NCI-H510A treated with DMSO at 0.1 percent for 48 hours (cell line): ENCODE results near the gene PTPN2.
"Not testable (repeated sequence)": the region's sequence is repeated elsewhere in the genome, so short reads cannot be mapped to it uniquely, and the experiment has no call there.

Source experiments
- DNase-seq: peaks from one replicate; lab custom pipeline; 2025; lab: John Stamatoyannopoulos, UW

Gene PTPN2

GRCh38 chr18:12891561-12891960, 7.5 kb upstream of the PTPN2 start:
- no peak for DNase-seq

GRCh38 chr18:12890964-12891363, 6.9 kb upstream of the PTPN2 start:
- no peak for DNase-seq

- peak; percentile 8 for DNase-seq
Measured at GRCh38 chr18:12886498-12887126, 2.6 kb upstream of the PTPN2 start.

GRCh38 chr18:12885500-12885899, 1.5 kb upstream of the PTPN2 start:
- no peak for DNase-seq

- DNase-seq: no peak
Measured at GRCh38 chr18:12884406-12885323, 628 bp upstream of the PTPN2 start.

- no peak for DNase-seq
Measured at GRCh38 chr18:12883372-12883683, 709 bp downstream of the PTPN2 start.

GRCh38 chr18:12882453-12883371, 1.3 kb downstream of the PTPN2 start:
- no peak for DNase-seq

GRCh38 chr18:12880541-12880910, 3.5 kb downstream of the PTPN2 start:
- DNase-seq: no peak

- DNase-seq: no peak
Measured at GRCh38 chr18:12879840-12880540, 4.0 kb downstream of the PTPN2 start.

- DNase-seq: not testable (repeated sequence)
Measured at GRCh38 chr18:12874992-12875391, 9.0 kb downstream of the PTPN2 start.

- DNase-seq: not testable (repeated sequence)
Measured at GRCh38 chr18:12873961-12874567, 10.0 kb downstream of the PTPN2 start.

- no peak for DNase-seq
Measured at GRCh38 chr18:12872408-12872807, 11.6 kb downstream of the PTPN2 start.

- no peak for DNase-seq
Measured at GRCh38 chr18:12868576-12868975, 15.5 kb downstream of the PTPN2 start.

- no peak for DNase-seq
Measured at GRCh38 chr18:12867441-12868123, 16.5 kb downstream of the PTPN2 start.

- no peak for DNase-seq
Measured at GRCh38 chr18:12863687-12864216, 20.3 kb downstream of the PTPN2 start.

- no peak for DNase-seq
Measured at GRCh38 chr18:12862874-12863482, 21.1 kb downstream of the PTPN2 start.

GRCh38 chr18:12862467-12862866, 21.6 kb downstream of the PTPN2 start:
- DNase-seq: peak; percentile 35

- peak; percentile 14 for DNase-seq
Measured at GRCh38 chr18:12861637-12862036, 22.4 kb downstream of the PTPN2 start.

- DNase-seq: no peak
Measured at GRCh38 chr18:12860530-12860929, 23.5 kb downstream of the PTPN2 start.

GRCh38 chr18:12858991-12859390, 25.0 kb downstream of the PTPN2 start:
- no peak for DNase-seq
